Testis (tissue), 3 donors: Measurements from ENCODE around the gene CD300E. TPM values are rescaled to one million over a fixed set of nuclear protein-coding genes. Genes with fewer than 3 reads are reported as not detected.

Experiments used
- DNase-seq: peaks from one replicate; pipeline ENCODE4 v3.0.0-alpha.2; 2019
- H3K27ac ChIP-seq, 2 donors: fragments of 200-600 bp; sonication (generic); one replicate each; pipeline ENCODE4 v1.5.1; 2019
- H3K27me3 ChIP-seq: fragments of 200-600 bp; sonication (generic); one replicate; pipeline ENCODE4 v1.5.1; 2019
- H3K36me3 ChIP-seq: fragments of 200-600 bp; sonication (generic); one replicate; pipeline ENCODE4 v1.5.1; 2017; ENCODE audit warnings: low read depth; ENCODE audit errors: missing control alignments
- H3K4me1 ChIP-seq: fragments of 200-600 bp; sonication (generic); one replicate; pipeline ENCODE4 v1.5.1; 2019
- H3K4me3 ChIP-seq, 2 donors: fragments of 200-600 bp; sonication (generic); one replicate each; pipeline ENCODE4 v1.5.1; 2017 to 2019
- H3K9me3 ChIP-seq: fragments of 200-600 bp; sonication (generic); one replicate; pipeline ENCODE4 v1.5.1; 2017
- POLR2A ChIP-seq: fragments of 450-650 bp; IDR thresholded peaks from one replicate; pipeline ENCODE4 v1.6.1; 2017; ENCODE audit warnings: antibody characterized with exemption, mild to moderate bottlenecking, moderate library complexity
- WGBS, 2 donors: methylation state at CpG; one replicate each; pipeline ENCODE4 v1.1.5; 2018; 5-methylcytosine and 5-hydroxymethylcytosine counted together
- intact Hi-C: fragments of 100-400 bp; cut with DNase I; formaldehyde crosslinking; loops from one replicate; pipeline ENCODE4 v1.15.1; 2023; ENCODE audit warnings: low total_unique reads
- polyA plus RNA-seq: library from polyadenylated mRNA; stranded (reverse); fragments of 350-450 nt; fragmentation: Illumina TruSeq; extraction: RNeasy Lipid Tissue Mini Kit (QIAGEN cat#74804); gene quantifications from one replicate; pipeline ENCODE4 v1.2.3, GENCODE V29; 2014; ENCODE audit warnings: low read depth, low replicate concordance; ENCODE audit not compliant: insufficient read depth
- total RNA-seq, 2 donors: library from RNA; depleted of rRNA; stranded (reverse); fragments of >200 nt; gene quantifications; one replicate each; pipeline ENCODE4 v1.2.3, GENCODE V29; 2016
- TF ChIP-seq, protein P1 (sequence below), 3 experiments: fragments of 450-650 bp in 2 of 3; fragments of 200-600 bp in 1 of 3; sonication (generic) in 1 of 3; IDR thresholded peaks; one replicate each; pipeline ENCODE4 v1.5.1; 2016 to 2019; ENCODE audit warnings: antibody characterized with exemption in 3 of 3, mild to moderate bottlenecking in 2 of 3, moderate library complexity in 1 of 3

The CD300E gene
- total and polyA plus RNA-seq, 3 donors from 2014 or later: 0.31 to 0.45 TPM; not detected in 1

DNA sequence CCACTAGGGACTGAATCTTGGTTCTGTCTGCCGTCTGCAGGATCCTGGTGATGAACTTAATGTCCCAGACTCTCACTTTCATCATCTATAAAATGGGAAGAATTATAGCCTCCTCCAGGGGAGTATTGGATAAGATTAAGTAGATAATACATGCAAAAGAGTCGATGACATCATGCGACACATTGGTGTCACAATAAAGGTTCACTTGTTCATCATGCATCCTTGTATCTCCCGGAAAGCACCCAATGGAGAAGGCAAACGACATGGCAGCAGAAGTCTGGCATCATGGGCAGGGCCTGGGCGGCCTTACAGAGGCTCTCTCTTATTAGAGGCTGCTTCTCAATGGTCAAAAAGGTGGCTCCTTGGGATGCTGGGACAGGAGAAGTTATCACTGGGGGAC, 35.1 kb upstream of the CD300E start:
- WGBS, 2 donors: 72 to 81% methylated on average over 6 of the region's 6 CpGs
- no peak overlapping the region for H3K4me3 ChIP-seq
- no peaks in the 10 kb centered on the region for H3K36me3 ChIP-seq
- intact Hi-C loops: no loop called here
- no peak overlapping the region for H3K27ac ChIP-seq
- DNase-seq: no peak
- no peaks in the 10 kb centered on the region for H3K4me1 ChIP-seq
- no peaks in the 10 kb centered on the region for H3K9me3 ChIP-seq
- H3K27me3 ChIP-seq: no peaks in the 10 kb centered on the region
- TF ChIP-seq, protein P1, sequence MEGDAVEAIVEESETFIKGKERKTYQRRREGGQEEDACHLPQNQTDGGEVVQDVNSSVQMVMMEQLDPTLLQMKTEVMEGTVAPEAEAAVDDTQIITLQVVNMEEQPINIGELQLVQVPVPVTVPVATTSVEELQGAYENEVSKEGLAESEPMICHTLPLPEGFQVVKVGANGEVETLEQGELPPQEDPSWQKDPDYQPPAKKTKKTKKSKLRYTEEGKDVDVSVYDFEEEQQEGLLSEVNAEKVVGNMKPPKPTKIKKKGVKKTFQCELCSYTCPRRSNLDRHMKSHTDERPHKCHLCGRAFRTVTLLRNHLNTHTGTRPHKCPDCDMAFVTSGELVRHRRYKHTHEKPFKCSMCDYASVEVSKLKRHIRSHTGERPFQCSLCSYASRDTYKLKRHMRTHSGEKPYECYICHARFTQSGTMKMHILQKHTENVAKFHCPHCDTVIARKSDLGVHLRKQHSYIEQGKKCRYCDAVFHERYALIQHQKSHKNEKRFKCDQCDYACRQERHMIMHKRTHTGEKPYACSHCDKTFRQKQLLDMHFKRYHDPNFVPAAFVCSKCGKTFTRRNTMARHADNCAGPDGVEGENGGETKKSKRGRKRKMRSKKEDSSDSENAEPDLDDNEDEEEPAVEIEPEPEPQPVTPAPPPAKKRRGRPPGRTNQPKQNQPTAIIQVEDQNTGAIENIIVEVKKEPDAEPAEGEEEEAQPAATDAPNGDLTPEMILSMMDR (IDR thresholded peaks at IDR 0.05): no peak
- no peak for TF ChIP-seq POLR2A

DNA sequence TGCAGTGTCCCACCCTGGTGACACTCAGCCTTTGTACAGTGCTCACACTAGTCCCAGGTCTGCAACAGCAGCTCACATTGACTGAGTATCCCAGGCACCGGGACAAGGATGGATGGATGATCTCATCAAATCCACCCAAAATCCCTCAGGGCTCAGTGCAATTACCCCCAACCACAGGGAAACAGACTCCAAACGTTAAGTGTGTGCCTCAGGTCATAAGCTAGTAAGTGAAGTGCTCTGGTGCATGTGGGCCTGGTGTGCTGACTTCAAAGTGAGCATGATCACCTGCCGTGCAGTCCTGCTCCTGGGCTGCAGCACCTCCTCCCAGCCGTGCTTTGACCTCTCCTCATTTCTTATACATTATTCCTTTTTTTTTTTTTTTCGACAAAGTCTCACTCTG, 31.2 kb upstream of the CD300E start:
- Histone ChIP-seq H3K4me3 (no peak overlapping the region), H3K9me3 (no peaks in the 10 kb centered on the region), H3K27me3 (no peaks in the 10 kb centered on the region), H3K4me1 (no peaks in the 10 kb centered on the region), H3K27ac (no peak overlapping the region), H3K36me3 (no peaks in the 10 kb centered on the region)
- intact Hi-C loops: no loop called here
- DNase-seq: no peak
- WGBS, 2 donors: 61 to 70% methylated on average over 5 of the region's 5 CpGs
- TF ChIP-seq, protein P1 (IDR thresholded peaks at IDR 0.05): no peak
- no peak for TF ChIP-seq POLR2A

DNA sequence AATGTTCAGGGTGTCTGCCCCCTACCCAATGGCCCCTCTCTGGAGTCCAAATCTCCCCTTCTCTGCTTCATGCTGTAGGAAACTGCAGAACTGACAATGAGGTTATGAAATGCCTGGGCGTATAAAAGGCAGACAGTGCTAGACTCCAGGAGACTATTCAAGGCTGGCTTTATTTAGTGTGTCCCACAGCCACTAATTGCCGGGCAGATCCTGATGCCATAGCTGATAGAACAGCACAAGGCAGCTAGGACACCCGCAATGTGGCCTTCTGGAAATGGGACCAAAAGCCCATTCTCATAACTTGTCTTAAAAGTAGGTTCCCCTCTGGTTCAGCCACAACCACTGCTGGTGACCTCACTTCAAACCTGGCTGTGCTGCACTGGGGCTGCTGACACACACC, 28.5 kb upstream of the CD300E start:
- Histone ChIP-seq H3K9me3 (no peaks in the 10 kb centered on the region), H3K27ac (no peak overlapping the region), H3K4me1 (no peaks in the 10 kb centered on the region), H3K27me3 (no peaks in the 10 kb centered on the region), H3K36me3 (no peaks in the 10 kb centered on the region), H3K4me3 (no peak overlapping the region)
- no peak for DNase-seq
- 85% methylated on average over 3 of the region's 3 CpGs; no CpG with 5 or more reads in 1 of the 2 donors for WGBS, 2 donors
- TF ChIP-seq, protein P1 (IDR thresholded peaks at IDR 0.05): no peak
- intact Hi-C loops: no loop called here

DNA sequence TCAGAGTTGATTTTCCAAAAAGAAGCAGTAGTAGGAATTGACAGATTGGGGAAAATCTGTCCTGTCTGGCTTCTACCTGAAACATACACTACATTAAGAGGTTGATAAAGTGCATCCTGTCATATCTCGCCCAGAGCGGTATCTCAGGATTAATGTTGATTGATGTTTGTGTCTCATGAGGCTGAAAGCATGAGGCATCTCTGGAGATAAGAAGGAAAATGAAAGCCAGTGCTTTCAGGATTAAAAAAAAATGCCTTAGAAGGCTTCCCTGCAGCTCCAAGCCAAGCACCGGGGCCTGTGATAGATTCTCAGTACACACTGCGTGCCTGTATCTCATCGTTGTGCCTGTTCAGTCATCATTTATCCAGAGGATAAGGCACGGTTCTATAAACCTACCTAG, 26.4 kb upstream of the CD300E start:
- intact Hi-C loops: no loop called here
- H3K27ac ChIP-seq: no peak overlapping the region
- H3K27me3 ChIP-seq: no peaks in the 10 kb centered on the region
- TF ChIP-seq, protein P1 (IDR thresholded peaks at IDR 0.05): no peak
- no peak for TF ChIP-seq POLR2A
- DNase-seq: no peak
- H3K4me3 ChIP-seq: no peak overlapping the region
- no peaks in the 10 kb centered on the region for H3K9me3 ChIP-seq
- 46 to 58% methylated on average over 6 of the region's 6 CpGs for WGBS, 2 donors
- no peaks in the 10 kb centered on the region for H3K36me3 ChIP-seq
- no peaks in the 10 kb centered on the region for H3K4me1 ChIP-seq

DNA sequence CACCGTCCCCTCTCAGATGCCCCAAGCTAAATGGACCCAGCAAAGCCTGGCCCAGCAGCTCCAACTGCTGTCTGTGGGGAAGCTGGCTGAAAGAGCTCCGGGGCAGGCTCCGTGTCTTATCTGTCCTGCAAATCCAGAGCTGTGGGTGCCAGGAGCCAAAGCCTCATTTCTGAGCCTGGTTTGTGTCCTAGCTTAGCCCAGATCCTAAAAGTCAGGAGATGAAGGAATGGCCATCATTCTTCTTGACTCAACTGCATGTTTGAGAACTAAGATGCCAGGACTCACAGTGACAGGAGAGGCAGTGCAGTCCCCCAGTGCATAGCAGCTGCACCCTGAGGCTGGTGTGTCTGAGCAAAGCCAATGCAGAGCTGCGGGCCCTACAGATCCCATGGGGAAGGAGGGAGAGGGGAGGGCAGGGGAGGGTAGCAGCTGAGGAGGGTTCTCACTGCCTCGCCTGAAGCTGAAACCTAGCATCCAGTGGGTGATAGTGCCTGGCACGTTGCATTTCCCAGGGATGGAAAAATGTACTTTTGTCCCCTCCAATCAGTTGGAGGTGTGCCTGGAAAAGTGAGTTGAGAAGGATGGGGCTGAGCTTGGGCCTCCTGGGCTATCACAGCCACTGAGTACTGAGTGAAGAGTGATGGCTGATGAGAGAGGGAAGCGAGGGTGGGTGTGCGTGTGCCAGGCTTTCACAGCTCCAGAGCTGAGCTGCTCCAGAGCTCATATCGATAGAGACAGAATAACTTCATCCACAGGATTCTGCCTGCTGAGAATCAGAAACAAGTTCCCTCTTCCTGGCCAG, 24.5 kb upstream of the CD300E start:
- H3K4me1 ChIP-seq: no peaks in the 10 kb centered on the region
- no peak overlapping the region for H3K27ac ChIP-seq
- DNase-seq: no peak
- no peaks in the 10 kb centered on the region for H3K36me3 ChIP-seq
- 72 to 82% methylated on average over 6 to 9 of the region's 9 CpGs for WGBS, 2 donors
- H3K27me3 ChIP-seq: no peaks in the 10 kb centered on the region
- H3K4me3 ChIP-seq: no peak overlapping the region
- intact Hi-C loops: no loop called here
- no peak for TF ChIP-seq POLR2A
- TF ChIP-seq, protein P1 (IDR thresholded peaks at IDR 0.05): no peak
- no peaks in the 10 kb centered on the region for H3K9me3 ChIP-seq
